ENCODE data around the gene KRT1. TPM values are rescaled to one million over a fixed set of nuclear protein-coding genes. Genes with fewer than 3 reads are reported as not detected.

The KRT1 gene
- total RNA-seq, 1 experiment from 2014 or later: not detected

DNA sequence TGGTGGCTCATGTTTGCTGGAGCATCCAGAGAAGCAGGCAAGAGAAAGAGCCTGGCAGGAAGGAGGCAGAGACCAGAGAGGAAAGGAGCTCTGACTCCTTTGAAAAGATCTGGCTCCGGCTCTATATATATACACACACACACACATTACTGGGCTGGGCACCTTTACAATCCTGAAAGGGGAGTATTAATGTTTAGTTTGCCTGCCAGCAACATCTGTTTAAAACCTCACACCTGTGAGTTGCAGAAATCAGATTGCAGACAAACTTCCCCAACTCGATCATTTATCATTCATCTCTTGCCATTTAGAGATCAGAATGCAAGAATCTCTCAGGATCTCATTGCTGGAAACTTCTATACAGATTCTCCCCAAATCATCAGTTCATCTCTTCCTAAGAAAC lies 23.2 kb upstream of the KRT1 start, which contains the start of gene KRT77:
Gene KRT77 (minus strand): TSS at position 101 of the 400 bp plus-strand sequence. CDS start 90 bp downstream, at position 11.
- DNase-seq (ENCODE audit: low read depth, low spot score): no peak

DNA sequence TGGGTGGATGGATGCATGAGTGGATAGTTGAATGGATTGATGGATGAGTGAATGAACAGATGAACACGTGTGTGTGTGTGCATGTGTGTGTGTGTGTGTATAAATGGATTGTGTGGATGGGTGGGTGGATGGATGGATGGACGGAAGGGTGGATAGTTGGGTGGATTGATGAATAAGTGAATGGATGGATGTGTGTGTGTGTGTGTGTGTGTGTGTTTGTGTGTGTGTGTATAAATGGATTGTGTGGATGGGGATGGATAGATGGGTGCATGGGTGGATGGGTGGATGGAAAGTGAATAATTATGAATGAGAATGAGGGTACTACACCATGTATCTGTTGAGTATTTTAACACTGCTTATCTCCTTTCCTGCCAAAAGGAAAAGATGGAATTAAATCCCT lies 22.1 kb upstream of the KRT1 start:
- in situ Hi-C loops (cut with HindIII; ENCODE audit: low pct_unique_long_range_greater_than_20kb, low sequenced_read_pairs): no loop called here
- no peak for DNase-seq (ENCODE audit: low read depth, low spot score)

More for the DNA sequence above, 23.2 kb upstream of the KRT1 start, which contains the start of gene KRT77:
- in situ Hi-C loops (cut with HindIII; ENCODE audit: low pct_unique_long_range_greater_than_20kb, low sequenced_read_pairs): no loop called here

DNA sequence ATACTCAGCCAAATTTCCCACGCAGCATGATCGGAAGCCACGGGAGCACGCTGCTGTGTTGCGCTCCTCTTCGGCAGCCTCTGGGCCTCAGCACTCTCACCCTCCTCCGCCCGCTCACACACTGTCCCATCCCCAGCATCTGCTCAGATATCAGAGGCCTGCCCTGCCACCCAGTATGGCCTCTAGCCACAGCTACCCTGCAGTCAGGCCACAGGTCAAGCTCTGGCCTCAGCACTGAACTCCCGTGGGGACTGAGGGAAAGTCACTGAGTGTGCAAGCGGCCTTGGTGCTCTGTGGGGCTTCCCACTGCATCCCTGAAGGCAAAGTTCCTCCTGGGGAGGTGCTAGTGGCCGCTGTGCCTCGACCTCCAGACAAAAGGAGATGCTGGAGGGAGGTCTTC lies 21.1 kb upstream of the KRT1 start:
- no peak for DNase-seq (ENCODE audit: low read depth, low spot score)
- in situ Hi-C loops (cut with HindIII; ENCODE audit: low pct_unique_long_range_greater_than_20kb, low sequenced_read_pairs): no loop called here

DNA sequence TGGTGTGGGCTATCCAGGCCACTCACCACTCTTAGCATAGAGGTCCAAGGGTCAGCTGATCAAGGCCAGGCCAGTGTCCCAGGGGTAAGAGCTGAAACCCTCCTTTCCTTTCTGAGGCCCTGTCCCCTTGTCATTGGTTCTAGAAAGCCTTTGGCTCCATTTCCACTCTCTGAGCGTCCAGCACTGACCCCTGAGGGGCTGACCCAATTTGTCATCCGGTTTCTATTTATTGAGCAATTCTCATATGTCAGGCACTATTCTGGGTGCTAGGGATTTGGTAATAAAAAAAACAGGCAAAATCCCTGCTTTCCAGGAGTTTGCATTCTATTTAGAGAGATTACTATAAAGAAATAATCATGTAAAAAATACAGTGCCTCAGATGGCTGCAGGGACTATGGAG lies 19.8 kb upstream of the KRT1 start:
- in situ Hi-C loops (cut with HindIII; ENCODE audit: low pct_unique_long_range_greater_than_20kb, low sequenced_read_pairs): no loop called here

DNA sequence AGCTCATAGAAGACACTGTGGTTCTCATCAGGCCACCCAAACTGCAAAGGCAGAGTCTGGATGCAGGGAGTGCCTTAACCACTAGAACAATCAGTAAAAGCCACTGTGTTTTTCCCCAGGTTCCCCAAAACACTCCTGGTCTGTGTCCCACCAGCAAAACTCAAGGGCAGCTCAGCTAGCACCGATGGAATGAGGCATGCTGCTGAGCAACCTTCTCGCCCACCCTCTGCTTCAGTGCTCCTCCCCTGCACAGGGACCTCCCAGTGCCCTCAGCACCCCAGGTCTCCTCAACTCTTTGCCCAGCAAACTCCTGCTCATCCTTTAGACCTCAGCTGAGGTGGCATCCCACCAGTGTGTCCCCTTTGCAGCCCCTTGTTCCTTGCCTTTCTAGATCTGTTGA lies 19.2 kb upstream of the KRT1 start:
- no peak for DNase-seq (ENCODE audit: low read depth, low spot score)
- in situ Hi-C loops (cut with HindIII; ENCODE audit: low pct_unique_long_range_greater_than_20kb, low sequenced_read_pairs): no loop called here

More for the DNA sequence above, 19.8 kb upstream of the KRT1 start:
- DNase-seq (ENCODE audit: low read depth, low spot score): no peak

DNA sequence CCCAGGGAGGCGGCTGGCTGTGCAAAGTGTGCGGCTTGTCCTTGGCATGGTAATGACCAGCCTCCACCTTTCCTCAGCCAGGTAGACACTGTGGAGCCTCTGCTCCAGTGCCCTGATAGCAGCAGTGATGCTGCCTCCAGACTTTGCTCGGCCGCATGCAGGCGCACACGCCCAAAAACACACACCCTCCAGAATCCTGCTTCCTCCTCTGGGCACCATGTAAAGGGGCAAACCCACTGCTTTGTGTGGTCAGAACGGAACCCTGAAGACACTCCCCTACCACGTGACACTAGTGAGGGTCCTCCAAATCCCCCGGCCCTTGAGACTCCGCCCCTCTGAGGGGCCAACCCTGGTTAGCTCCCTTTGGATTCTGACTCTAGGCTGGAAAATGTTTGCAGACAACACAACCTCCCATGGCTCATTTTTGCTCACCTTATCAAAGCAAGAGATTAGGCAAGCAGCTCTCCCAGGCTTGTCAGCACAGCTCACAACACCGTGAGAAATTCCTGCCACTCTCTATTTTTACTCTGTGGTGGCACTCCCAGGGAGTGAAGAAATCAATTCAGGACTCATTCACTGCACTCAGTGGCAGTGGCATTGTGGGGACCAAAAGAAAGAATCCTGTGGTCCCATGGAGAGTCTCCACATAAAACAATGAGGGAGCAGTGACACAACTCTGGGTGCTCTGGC lies 18.6 kb upstream of the KRT1 start:
- in situ Hi-C loops (cut with HindIII; ENCODE audit: low pct_unique_long_range_greater_than_20kb, low sequenced_read_pairs): no loop called here
- no peak for DNase-seq (ENCODE audit: low read depth, low spot score)

DNA sequence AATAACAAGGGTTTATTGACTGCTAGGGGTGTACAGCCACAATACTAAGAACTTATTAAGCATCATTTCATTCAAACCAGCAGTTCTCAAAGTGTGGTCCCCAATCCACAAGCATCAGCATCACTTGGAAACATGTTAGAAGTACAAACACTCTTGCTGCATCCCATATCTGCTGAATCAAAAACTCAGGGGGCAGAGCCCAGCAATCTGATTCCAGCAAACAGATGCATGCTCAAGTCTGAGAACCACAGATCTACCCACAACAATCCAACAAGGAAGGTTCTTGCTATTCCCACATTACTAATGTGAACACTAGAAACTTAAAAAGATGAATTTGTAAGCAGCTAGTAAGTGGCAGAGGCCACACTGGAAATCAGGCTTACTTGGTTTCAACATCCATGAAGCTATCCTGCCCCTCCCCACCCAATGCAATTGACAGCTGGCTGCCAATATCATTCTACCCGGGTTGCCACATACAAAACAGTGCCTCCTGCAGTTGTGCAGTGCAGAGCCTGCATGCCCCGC lies 16.9 kb upstream of the KRT1 start:
- in situ Hi-C loops (cut with HindIII; ENCODE audit: low pct_unique_long_range_greater_than_20kb, low sequenced_read_pairs): no loop called here
- no peak for DNase-seq (ENCODE audit: low read depth, low spot score)

DNA sequence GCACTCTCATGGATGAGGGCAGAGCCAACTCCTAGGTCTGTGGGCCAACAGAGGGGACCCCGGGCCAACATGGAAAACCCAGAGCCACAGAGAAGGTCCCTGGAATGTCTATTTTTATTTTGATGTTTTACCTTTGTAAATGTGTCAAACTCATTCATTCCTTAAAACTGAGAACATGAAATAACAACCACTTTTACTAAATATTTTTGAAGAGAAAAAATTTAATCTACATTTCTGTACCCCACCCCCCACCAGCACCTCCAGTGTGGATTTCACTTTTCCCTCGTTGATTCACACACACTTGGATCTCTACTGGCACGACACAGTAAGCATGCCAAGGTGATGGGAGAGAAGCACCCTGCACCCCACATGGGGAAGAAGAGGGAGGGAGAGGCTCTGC lies 16.4 kb upstream of the KRT1 start:
- DNase-seq (ENCODE audit: low read depth, low spot score): no peak
- in situ Hi-C loops (cut with HindIII; ENCODE audit: low pct_unique_long_range_greater_than_20kb, low sequenced_read_pairs): no loop called here

DNA sequence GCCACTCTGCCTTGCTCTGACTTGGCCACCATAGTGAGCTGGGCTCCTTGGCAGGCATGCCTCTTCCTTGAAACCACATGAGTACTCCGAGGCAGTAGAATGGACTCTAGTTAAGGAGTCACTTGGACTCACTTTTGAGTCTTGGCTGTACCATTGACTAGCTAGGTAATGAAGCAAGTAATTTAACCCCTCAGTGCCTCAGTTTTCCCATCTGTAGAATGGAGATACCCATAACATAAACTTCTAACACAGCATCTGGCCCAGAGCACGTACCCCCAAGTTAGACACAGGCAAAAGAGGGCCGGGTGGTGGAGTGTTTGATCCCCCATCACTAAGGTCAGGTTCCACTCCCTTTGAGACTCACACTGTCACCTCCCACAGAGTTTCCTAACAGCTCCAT lies 14.8 kb upstream of the KRT1 start:
- in situ Hi-C loops (cut with HindIII; ENCODE audit: low pct_unique_long_range_greater_than_20kb, low sequenced_read_pairs): no loop called here
- DNase-seq (ENCODE audit: low read depth, low spot score): no peak

DNA sequence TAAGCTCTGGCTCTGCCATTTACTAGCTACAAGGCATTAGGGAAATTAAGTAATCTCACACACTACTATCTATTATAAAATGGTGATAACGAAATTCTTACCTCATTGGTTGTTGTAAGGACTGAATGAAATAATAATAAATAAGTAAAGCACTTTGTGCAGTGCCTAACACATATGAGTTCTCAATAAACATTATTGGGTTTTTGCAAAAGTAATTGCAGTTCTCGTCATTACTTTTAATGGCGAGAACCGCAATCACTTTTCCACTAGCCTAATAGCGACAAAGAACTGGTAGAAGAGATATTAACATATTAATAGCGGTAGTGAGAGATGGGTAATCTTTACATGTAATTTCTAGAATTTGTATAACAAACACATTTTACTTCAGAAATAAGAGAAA lies 13.9 kb upstream of the KRT1 start:
- in situ Hi-C loops (cut with HindIII; ENCODE audit: low pct_unique_long_range_greater_than_20kb, low sequenced_read_pairs): no loop called here
- no peak for DNase-seq (ENCODE audit: low read depth, low spot score)

DNA sequence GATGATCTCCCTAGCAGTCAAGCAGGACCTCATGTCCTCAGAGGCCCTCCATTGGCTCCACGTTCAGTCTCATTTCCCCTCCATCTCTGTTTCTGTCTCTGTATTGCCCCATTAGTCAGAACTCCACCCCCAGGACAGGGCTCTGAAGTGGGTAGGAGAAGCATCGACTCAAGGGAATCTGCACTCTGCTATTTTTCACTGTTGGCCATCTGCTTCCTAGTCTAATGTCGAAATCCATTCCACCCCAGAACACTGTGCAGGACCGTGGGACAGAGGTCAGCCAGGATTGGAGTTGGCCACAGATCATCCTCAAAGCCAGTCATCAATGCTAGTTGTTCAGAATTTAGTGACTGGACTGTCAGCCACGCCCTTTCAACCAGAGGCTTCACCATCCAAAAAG lies 13.1 kb upstream of the KRT1 start:
- DNase-seq (ENCODE audit: low read depth, low spot score): no peak
- in situ Hi-C loops (cut with HindIII; ENCODE audit: low pct_unique_long_range_greater_than_20kb, low sequenced_read_pairs): no loop called here

DNA sequence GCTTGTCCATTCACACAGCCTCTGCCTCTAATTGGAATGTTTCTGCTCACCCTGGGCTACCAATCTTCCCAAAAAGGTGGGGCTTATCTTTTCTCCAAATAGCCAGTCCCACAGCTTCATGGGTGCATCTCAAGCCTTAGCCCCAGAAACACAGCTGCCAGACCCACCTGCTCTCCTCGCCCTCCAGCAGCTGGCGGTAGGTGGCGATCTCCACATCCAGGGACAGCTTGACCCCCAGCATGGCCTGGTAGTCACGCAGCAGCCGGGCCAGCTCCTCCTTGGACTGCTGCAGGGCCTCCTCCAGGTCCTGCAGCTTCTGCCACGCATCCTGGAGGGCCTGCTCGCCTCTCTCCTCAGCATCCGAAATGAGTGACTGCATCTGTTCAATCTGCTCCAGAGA lies 12.0 kb upstream of the KRT1 start:
- DNase-seq (ENCODE audit: low read depth, low spot score): peak; percentile 52
- in situ Hi-C loops (cut with HindIII; ENCODE audit: low pct_unique_long_range_greater_than_20kb, low sequenced_read_pairs): no loop called here

DNA sequence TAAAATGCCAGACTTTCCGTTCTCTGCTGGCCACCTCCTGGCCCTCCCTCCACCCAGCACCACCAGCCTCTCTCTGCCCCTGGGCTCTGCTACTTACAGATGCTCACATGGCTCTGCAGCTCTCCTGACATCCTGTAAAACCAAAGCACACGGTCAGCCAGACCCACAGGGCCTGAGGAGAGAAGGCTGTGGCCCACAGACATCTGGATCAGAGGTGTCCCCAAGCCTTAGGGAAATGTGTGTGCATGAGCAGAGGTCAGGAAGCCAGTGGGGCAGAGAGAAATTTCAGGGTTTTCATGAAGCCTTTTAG lies 11.6 kb upstream of the KRT1 start:
- no peak for DNase-seq (ENCODE audit: low read depth, low spot score)
- in situ Hi-C loops (cut with HindIII; ENCODE audit: low pct_unique_long_range_greater_than_20kb, low sequenced_read_pairs): no loop called here

DNA sequence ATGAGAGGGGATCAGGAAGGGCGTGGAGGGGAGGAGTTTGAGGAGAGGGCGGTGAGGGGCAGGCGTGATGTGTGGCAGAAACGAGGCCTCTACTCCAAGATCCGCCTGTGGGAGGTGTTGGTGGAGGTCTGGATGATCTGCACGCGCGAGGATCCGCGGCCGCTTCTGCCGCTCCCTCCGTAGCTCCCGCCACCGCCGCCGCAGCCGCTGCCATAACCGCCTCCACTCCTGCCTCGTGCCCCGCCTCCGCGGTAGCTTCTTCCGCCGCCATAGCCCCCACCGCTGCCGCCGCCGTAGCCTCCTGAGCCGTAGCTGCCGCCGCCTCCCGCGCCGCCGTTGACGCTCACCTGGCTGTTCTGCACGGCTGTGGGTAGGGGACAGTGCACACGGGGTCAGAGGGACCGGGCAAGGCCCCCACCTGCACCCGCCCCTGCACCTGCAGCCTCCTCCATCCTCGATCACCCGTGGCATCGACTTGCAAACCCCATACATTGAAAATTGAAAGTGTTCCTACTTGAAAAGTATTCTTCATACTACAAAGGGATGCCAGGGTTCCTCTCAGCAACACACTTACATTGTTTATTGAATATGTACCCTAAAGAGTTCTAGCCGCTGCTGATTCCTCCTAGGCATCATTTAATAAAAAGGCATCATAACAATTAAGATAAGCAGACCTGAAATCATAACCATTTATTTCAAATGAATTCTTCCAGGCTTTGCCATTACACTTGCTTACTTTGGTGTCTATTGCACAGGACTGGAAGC lies 11.1 kb upstream of the KRT1 start:
- no peak for DNase-seq (ENCODE audit: low read depth, low spot score)

DNA sequence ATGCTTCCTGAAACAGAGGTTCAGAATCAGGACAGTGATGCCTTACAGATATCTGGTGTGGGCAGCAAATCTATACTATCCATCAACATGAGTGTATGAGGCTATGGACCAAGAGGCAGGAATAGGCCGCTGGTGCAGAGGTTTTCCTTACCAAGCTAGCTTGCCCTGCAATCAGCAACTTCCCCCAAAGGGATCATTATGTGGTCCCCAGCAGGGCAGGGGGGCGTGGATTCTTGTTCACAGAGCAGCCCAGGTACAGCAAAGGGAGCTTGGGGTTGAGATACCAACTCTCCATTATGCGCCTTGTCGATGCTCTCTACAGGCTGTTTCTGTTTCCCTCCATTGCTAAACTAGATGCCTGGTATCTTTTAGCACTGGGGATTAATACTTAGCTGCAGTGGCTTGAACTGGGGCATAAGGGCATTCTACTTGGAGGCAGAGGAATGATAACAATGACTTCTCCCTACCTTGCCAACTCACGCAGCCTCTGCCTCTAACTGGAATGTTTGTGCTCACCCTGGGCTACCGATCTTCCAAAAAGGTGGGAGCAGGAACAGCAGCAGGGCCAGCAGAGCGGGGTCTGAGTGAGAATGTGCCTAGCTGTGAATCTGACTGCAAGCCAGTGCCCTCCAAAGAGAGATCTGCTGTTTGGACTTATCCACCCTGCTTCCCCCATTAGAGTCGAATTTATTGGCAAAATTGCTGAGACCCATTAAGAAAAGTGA lies 10.3 kb upstream of the KRT1 start:
- DNase-seq (ENCODE audit: low read depth, low spot score): no peak
- in situ Hi-C loops (cut with HindIII; ENCODE audit: low pct_unique_long_range_greater_than_20kb, low sequenced_read_pairs): no loop called here

More for the DNA sequence above, 11.1 kb upstream of the KRT1 start:
- in situ Hi-C loops (cut with HindIII; ENCODE audit: low pct_unique_long_range_greater_than_20kb, low sequenced_read_pairs): no loop called here

DNA sequence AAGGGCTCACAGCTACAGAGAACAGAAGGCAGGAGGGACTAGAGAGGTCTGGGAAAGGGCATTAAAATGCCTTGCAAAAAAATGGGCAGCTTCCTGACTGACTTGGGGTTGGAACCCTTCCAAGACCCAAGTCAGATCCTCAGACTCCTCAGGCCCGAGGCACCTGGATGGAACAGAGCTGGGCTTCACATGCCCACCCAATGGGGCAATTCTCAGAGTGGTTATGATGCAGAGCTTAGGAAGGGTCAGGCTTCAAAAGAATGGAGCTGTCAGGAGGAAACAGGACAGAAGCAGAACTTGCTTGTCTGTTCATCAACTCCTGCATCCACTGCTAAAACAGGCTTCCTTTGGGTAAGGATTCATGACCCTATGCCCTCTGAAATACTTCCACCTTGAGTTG lies 9.7 kb upstream of the KRT1 start:
- no peak for DNase-seq (ENCODE audit: low read depth, low spot score)
- in situ Hi-C loops (cut with HindIII; ENCODE audit: low pct_unique_long_range_greater_than_20kb, low sequenced_read_pairs): no loop called here

DNA sequence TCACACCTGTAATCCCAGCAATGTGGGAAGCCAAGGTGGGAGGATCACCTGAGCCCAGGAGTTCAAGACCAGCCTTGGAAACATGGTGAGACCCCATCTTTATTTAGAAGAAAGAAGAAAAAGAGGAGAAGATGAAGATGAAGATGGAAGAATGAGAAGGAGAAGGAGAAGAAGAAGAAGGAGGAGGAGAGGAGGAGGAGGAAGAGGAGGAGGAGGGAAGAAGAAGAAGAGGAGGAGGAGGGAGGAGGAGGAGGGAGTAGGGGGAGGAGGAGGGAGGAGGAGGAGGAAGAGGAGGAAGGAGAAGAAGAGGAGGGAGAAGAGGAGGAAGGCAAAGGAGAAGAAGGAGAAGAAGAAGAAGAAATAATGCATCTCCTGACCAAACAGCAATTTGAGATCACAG lies 9.0 kb upstream of the KRT1 start:
- in situ Hi-C loops (cut with HindIII; ENCODE audit: low pct_unique_long_range_greater_than_20kb, low sequenced_read_pairs): no loop called here
- DNase-seq (ENCODE audit: low read depth, low spot score): no peak

DNA sequence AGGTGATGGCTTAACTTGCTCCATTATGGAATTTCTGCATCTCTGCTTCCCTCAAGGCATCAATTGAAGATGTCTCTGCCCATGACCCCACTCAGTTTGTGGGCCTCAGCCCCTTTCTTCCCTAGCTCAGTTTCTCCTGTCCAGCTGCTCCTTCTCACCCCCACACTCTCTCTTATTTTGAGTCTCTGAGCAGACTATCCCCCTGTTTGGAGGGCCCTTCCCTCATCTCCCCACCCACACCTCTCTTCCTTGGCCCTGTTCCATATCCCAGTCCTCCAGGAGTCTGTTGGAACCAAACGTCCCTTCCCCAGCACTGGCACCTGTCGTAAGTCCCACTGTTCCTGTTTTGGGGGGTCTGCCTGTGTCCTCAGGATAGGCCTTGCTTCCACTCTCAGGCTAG lies 8.3 kb upstream of the KRT1 start:
- in situ Hi-C loops (cut with HindIII; ENCODE audit: low pct_unique_long_range_greater_than_20kb, low sequenced_read_pairs): no loop called here
- no peak for DNase-seq (ENCODE audit: low read depth, low spot score)
